Mammary epithelial cell (primary cell): Measurements from ENCODE around the gene CDH12.
"Not testable (repeated sequence)": the region's sequence is repeated elsewhere in the genome, so short reads cannot be mapped to it uniquely, and the experiment has no call there.

ENCODE experiments used
- EZH2 ChIP-seq: IDR thresholded peaks from 2 replicates; pipeline ENCODE4 v1.6.1; 2012; ENCODE audit warnings: low read length, inconsistent platforms, borderline replicate concordance
- TF ChIP-seq, protein P1 (sequence below), 2 donors: IDR thresholded peaks in 1 of 2; conservative IDR thresholded peaks in 1 of 2; 2 replicates each; pipeline ENCODE4 v1.5.1; 2011 to 2012; ENCODE audit warnings: inconsistent platforms in 2 of 2, low read length in 2 of 2, mild to moderate bottlenecking in 2 of 2, control low read depth in 1 of 2, low read depth in 1 of 2; ENCODE audit not compliant: insufficient read depth in 1 of 2; ENCODE audit errors: extremely low read depth in 1 of 2

- not testable (repeated sequence) for TF ChIP-seq EZH2
- TF ChIP-seq, protein P1, sequence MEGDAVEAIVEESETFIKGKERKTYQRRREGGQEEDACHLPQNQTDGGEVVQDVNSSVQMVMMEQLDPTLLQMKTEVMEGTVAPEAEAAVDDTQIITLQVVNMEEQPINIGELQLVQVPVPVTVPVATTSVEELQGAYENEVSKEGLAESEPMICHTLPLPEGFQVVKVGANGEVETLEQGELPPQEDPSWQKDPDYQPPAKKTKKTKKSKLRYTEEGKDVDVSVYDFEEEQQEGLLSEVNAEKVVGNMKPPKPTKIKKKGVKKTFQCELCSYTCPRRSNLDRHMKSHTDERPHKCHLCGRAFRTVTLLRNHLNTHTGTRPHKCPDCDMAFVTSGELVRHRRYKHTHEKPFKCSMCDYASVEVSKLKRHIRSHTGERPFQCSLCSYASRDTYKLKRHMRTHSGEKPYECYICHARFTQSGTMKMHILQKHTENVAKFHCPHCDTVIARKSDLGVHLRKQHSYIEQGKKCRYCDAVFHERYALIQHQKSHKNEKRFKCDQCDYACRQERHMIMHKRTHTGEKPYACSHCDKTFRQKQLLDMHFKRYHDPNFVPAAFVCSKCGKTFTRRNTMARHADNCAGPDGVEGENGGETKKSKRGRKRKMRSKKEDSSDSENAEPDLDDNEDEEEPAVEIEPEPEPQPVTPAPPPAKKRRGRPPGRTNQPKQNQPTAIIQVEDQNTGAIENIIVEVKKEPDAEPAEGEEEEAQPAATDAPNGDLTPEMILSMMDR (conservative IDR thresholded peaks at IDR 0.05 in 1 of 2, IDR thresholded peaks at IDR 0.05 in 1 of 2; ENCODE audit: extremely low read depth in 1 of 2, insufficient read depth in 1 of 2, low read depth in 1 of 2, low read length in 2 of 2) = not testable (repeated sequence)
These were observed 640.7 kb downstream of the CDH12 start for GRCh38 chr5:22212254-22212991.
